BLaER1 (cell line): Measurements from ENCODE around the gene FYN.

Experiments used
- H3K27ac ChIP-seq: shearing (Covaris generic); formaldehyde crosslinking; 2 replicates; pipeline ENCODE4 v1.8.1; 2022
- H3K27me3 ChIP-seq: shearing (Covaris generic); formaldehyde crosslinking; 2 replicates; pipeline ENCODE4 v1.8.1; 2022
- H3K36me3 ChIP-seq: shearing (Covaris generic); formaldehyde crosslinking; 2 replicates; pipeline ENCODE4 v1.8.1; 2022
- H3K4me1 ChIP-seq: shearing (Covaris generic); formaldehyde crosslinking; 2 replicates; pipeline ENCODE4 v1.8.1; 2022
- H3K4me2 ChIP-seq: shearing (Covaris generic); formaldehyde crosslinking; 2 replicates; pipeline ENCODE4 v1.8.1; 2022
- H3K4me3 ChIP-seq: shearing (Covaris generic); formaldehyde crosslinking; 2 replicates; pipeline ENCODE4 v1.8.1; 2022
- H3K9ac ChIP-seq: shearing (Covaris generic); formaldehyde crosslinking; 2 replicates; pipeline ENCODE4 v1.8.1; 2022
- H3K9me3 ChIP-seq: shearing (Covaris generic); formaldehyde crosslinking; 2 replicates; pipeline ENCODE4 v1.8.1; 2022
- H4K20me1 ChIP-seq: shearing (Covaris generic); formaldehyde crosslinking; 2 replicates; pipeline ENCODE4 v1.8.1; 2022
- Cebpa-rat ChIP-seq: shearing (Covaris generic); IDR thresholded peaks from 2 replicates; pipeline ENCODE4 v1.8.1; 2022

The FYN gene

DNA sequence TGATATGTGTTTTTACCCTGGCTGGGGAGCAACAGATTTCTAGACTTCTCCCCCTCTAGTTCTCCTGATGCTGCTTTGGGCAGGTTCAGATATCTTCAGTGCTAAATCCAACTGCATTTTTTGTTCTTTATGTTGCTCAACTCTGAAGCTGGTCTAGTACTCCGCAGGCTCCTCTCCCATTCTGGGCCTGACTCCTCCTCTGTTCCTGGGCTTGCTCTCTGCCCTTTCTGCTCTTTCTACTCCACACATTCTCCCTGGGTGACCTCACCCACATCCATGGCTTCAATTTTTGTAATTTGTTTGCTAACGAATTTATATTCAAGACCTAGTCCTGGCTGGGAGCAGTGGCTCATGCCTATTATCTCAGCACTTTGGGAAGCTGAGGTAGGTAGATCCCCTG, 6.4 kb downstream of the FYN start:
- Histone ChIP-seq H3K9me3 (no peaks in the 10 kb centered on the region), H4K20me1 (peaks cover 100% of the 10 kb centered on the region), H3K27me3 (no peaks in the 10 kb centered on the region), H3K4me1 (peaks cover 30% of the 10 kb centered on the region), H3K4me3 (no peak overlapping the region), H3K27ac (no peak overlapping the region), H3K4me2 (no peak overlapping the region), H3K9ac (no peak overlapping the region), H3K36me3 (peaks cover 37% of the 10 kb centered on the region)
- no peak for TF ChIP-seq Cebpa-rat

DNA sequence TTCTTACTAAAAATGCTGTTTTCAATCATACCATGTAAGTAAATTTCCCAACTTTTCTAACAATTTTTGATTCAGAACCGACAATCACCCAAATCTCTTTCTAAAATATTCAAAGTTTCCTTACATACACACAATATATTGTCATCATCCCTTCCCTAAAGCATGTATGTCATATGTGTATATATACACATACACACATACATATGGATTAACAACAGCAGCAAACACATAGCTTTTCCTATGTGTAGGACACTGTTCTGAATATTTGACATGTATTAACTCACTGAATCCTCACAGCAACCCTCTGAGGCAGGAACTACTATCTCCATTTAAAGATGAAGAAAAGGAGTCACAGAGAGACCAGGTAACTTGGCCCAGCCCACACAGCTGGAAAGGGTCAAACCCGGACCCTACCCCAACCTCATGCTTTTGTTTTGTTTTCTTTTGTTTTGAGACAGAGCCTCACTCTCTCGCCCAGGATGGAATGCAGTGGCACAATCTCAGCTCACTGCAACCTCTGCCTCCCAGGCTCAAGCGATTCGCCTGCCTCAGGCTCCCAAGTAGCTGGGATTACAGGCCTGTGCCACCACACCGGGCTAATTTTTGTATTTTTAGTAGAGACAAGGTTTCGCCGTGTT, 7.2 kb downstream of the FYN start:
- Histone ChIP-seq H3K36me3 (peaks cover 42% of the 10 kb centered on the region), H3K4me1 (peaks cover 23% of the 10 kb centered on the region), H3K9ac (no peak overlapping the region), H3K4me2 (no peak overlapping the region), H3K4me3 (no peak overlapping the region), H3K27me3 (no peaks in the 10 kb centered on the region), H3K9me3 (no peaks in the 10 kb centered on the region), H4K20me1 (peaks cover 100% of the 10 kb centered on the region), H3K27ac (no peak overlapping the region)
- TF ChIP-seq Cebpa-rat, result no peak

DNA sequence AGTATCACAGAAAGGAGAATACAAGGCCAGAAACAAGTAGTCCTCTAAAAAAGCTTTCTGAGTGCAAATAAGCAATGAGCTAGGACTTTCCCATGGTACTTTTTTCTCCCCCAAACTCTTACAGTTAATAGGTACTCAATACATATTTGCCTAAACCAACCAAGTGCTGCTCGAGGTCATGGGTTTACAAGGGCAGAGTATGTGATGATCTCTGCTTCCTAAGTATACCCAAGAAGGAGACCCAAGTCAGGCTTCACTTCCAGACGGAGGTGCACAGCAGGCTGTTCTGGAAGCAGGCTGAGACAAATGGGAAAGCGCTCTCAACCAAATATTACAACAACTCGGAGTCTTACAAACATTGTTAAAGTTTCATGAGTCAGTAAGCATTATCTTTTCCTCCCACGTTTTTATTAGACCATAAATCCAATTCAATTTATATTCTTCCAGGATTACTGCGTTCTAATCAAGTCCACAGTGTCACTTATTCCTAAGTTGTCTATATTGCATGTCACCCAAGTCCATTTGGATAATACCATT, 8.1 kb downstream of the FYN start:
- H3K27ac ChIP-seq, result no peak overlapping the region

DNA sequence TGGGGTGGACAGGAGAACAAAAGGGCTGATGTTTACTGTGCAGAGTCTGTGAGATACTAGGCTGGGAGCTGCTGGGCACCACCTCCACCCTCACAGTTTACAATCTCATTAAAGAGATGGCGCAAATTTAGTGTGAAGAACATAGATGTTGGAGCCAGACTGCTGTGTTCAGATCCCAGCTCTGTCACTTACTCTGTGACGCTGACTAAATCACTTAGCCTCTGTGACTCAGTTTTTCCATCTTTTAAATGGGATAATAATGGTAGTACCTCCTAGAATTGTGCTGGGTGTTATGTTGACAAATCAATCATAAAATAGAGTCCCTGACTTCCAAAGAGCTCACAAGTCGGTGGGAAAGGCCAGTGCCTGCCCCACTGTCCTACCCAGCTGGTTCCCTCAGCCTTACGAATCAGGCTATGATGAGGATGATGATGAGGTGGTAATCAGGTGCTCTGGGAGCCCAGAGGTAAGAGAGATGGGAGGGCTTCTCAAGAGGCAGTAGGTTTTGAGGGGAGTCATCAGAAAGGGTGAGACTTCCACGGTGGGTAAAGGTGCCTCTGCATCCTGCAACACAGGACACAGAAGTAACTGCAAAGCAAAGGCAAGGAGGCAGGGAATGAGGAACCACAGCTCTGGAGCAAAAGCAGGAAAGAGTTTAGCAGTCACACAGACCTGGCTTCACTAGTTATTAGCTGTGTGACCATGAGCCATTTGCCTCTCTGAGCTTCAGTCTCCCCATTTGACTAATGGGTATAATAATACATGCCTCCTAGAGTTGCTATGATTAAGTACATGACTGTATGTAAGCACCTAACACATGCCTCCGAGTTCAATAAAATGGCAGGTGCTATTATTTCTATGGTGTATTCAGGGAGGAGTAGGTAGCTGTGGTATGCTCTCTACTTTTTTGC, 8.9 kb downstream of the FYN start:
- Histone ChIP-seq H3K4me1 (peaks cover 15% of the 10 kb centered on the region), H3K27me3 (no peaks in the 10 kb centered on the region), H4K20me1 (peaks cover 99% of the 10 kb centered on the region), H3K9me3 (no peaks in the 10 kb centered on the region), H3K36me3 (peaks cover 40% of the 10 kb centered on the region), H3K4me3 (no peak overlapping the region), H3K9ac (no peak overlapping the region), H3K27ac (no peak overlapping the region), H3K4me2 (no peak overlapping the region)
- no peak for TF ChIP-seq Cebpa-rat

More for the DNA sequence above, 8.1 kb downstream of the FYN start:
- H3K36me3 ChIP-seq, result peaks cover 42% of the 10 kb centered on the region
- no peaks in the 10 kb centered on the region for H3K9me3 ChIP-seq
- H4K20me1 ChIP-seq, result peaks cover 99% of the 10 kb centered on the region
- no peak overlapping the region for H3K4me3 ChIP-seq
- H3K4me1 ChIP-seq, result peaks cover 17% of the 10 kb centered on the region
- no peak for TF ChIP-seq Cebpa-rat
- no peak overlapping the region for H3K9ac ChIP-seq
- no peaks in the 10 kb centered on the region for H3K27me3 ChIP-seq
- no peak overlapping the region for H3K4me2 ChIP-seq

DNA sequence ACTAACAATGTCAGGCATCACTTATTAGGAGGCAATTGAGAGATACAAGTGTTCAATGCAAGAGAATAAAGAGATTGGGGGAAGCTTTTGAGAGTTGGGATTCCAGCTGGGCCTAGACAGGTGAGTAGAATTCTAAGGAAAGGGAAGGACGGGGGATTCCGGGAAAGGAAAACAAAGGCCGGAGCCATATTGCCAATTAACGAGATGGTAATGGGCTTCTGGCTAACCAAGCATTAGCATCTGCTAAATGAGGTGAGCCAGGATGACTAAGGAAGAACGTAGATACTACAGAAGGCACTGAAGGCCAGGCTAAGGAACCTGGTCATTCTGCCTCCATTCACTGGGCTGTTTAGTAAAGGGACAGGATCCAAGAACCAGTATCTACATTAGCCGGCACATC, 10.5 kb downstream of the FYN start:
- H3K4me1 ChIP-seq, result peaks cover 22% of the 10 kb centered on the region
- H3K4me2 ChIP-seq, result no peak overlapping the region
- H4K20me1 ChIP-seq, result peaks cover 99% of the 10 kb centered on the region
- H3K9me3 ChIP-seq, result no peaks in the 10 kb centered on the region
- no peak overlapping the region for H3K9ac ChIP-seq
- H3K4me3 ChIP-seq, result no peak overlapping the region
- no peak overlapping the region for H3K27ac ChIP-seq
- H3K36me3 ChIP-seq, result peaks cover 35% of the 10 kb centered on the region
- no peaks in the 10 kb centered on the region for H3K27me3 ChIP-seq
- TF ChIP-seq Cebpa-rat, result no peak

DNA sequence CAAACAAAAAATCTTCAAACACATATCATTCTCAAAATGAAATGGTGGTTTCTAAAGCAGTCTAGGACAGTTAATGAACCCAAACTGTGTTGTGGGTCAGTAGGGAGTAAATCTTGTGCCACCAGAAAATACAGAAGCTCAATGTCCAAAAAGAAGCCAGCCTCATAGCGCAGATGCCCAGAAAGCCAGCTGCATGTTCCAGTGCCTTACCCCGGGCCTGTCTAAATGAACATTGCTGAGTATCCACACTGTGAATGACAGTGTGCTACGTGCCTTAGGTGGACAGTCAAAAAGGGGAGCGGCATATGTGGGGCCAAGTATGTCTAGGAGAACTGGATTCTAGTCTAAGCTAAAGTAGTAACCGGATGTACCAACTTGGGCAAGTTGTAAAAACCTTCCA, 10.9 kb downstream of the FYN start:
- Histone ChIP-seq H3K27me3 (no peaks in the 10 kb centered on the region), H3K27ac (no peak overlapping the region), H3K9ac (no peak overlapping the region), H3K9me3 (no peaks in the 10 kb centered on the region), H3K36me3 (peaks cover 31% of the 10 kb centered on the region), H3K4me2 (no peak overlapping the region), H4K20me1 (peaks cover 99% of the 10 kb centered on the region), H3K4me3 (no peak overlapping the region), H3K4me1 (peaks cover 26% of the 10 kb centered on the region)
- TF ChIP-seq Cebpa-rat, result no peak

DNA sequence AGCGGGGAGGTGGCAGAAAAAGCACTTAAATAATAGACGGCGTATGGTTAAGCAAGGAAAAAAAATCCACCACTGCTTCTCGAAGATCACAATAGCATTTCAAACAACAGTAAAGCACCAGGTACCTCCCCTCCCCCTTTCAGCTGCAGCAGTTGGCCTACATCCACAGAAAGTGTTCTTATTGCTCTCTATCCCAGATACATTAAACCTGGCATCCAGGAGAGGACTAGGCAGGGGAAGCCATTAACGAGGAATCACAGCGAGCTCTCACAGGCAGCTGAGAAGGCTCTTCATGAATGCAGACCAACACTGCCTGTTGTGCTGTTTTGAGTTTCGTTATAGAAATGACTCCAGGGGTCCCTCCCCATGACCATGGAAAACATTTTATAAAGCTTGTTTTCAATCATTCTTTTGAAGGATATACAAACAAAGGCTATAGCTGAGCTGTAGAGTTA, 11.8 kb downstream of the FYN start:
- H3K4me3 ChIP-seq, result no peak overlapping the region
- peaks cover 99% of the 10 kb centered on the region for H4K20me1 ChIP-seq
- peaks cover 29% of the 10 kb centered on the region for H3K4me1 ChIP-seq
- no peak for TF ChIP-seq Cebpa-rat
- no peak overlapping the region for H3K27ac ChIP-seq
- no peaks in the 10 kb centered on the region for H3K27me3 ChIP-seq
- H3K9ac ChIP-seq, result no peak overlapping the region
- H3K4me2 ChIP-seq, result no peak overlapping the region
- no peaks in the 10 kb centered on the region for H3K9me3 ChIP-seq
- peaks cover 31% of the 10 kb centered on the region for H3K36me3 ChIP-seq

DNA sequence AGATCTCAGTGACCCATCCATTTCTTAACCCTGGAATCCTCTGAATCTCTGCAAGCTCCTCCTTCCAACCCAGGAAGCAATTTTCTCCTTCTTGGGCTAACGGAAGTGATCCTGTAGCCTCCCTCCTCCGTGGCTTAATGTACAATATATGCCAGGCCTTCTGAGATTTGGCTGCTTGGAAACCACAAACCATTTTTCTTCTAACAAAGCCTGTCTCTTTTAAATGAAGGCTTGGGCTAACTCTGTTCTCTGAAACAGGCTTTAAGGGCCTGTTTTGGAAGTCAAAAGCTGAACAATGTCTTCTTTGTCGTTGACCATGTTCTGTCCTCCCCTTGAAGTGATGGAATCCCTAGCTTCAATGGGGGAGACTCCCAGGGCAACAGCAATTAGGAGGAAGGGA, 14.9 kb downstream of the FYN start:
- peaks cover 31% of the 10 kb centered on the region for H3K4me1 ChIP-seq

DNA sequence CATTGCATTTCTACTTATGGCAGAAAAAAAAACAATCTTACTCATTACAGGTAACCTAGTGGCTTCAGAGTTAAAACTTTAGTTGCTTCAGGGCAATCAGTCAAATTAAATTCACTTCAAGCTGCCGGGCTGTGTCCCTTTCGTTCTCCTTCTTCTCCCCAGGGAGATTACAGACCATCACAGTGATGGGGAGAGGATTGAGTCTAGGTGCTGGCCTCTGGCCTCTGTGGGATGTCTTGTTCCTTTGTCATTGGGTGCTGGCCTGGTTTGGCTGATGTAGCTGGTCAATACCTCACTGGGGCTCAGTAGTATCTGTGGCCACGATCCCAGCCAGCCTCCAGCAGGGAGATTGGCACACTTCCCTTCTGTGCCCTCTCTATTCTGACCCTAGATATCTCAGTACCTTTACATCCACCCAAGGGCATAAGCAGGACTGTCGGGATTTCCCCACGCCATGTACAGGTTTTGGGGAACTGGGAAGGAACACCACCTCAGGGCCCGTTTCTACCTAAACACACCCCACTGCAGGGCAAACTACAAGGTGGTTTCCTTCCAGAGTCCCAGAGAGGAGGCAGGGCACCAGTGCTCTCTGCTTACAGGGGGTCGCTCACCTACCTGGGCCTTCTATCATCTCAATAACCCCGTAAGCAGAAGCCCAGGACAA, 15.4 kb downstream of the FYN start:
- peak overlapping the region; percentile 15; the same call in 1 of the 2 replicates for H3K4me2 ChIP-seq

More for the DNA sequence above, 14.9 kb downstream of the FYN start:
- Histone ChIP-seq H3K9ac (no peak overlapping the region), H3K4me2 (peak overlapping the region; percentile 15; the same call in 1 of the 2 replicates), H3K36me3 (peaks cover 20% of the 10 kb centered on the region), H3K27me3 (no peaks in the 10 kb centered on the region), H3K9me3 (no peaks in the 10 kb centered on the region), H3K4me3 (no peak overlapping the region), H4K20me1 (peaks cover 97% of the 10 kb centered on the region), H3K27ac (no peak overlapping the region)
- TF ChIP-seq Cebpa-rat, result no peak

More for the DNA sequence above, 15.4 kb downstream of the FYN start:
- Histone ChIP-seq H3K36me3 (peaks cover 21% of the 10 kb centered on the region), H3K27ac (no peak overlapping the region), H3K4me3 (no peak overlapping the region), H4K20me1 (peaks cover 97% of the 10 kb centered on the region), H3K9me3 (no peaks in the 10 kb centered on the region), H3K4me1 (peaks cover 36% of the 10 kb centered on the region), H3K27me3 (no peaks in the 10 kb centered on the region), H3K9ac (no peak overlapping the region)
- no peak for TF ChIP-seq Cebpa-rat
